A673 (cell line): ENCODE measurements around the gene SH3D19. TPM values are rescaled to one million over a fixed set of nuclear protein-coding genes. Genes with fewer than 3 reads are reported as not detected.

ENCODE experiments used
- BruUV-seq: library from RNA; stranded (reverse); fragments of 400-500 nt; replicated peaks from 2 replicates; lab custom pipeline; 2021; lab: Mats Ljungman, UMichigan
- CTCF ChIA-PET: fragments of 300-600 bp; sonication (Branson Sonifier 250); formaldehyde crosslinking; loops from one replicate; lab custom pipeline; 2022; ENCODE audit warnings: antibody characterized with exemption; lab: Charles Lee
- POLR2A ChIA-PET: fragments of 300-600 bp; sonication (Branson Sonifier 250); formaldehyde crosslinking; loops from one replicate; lab custom pipeline; 2022; ENCODE audit warnings: antibody characterized with exemption; ENCODE audit not compliant: low non-redundant PET; lab: Charles Lee
- DNase-seq: peaks from one replicate; pipeline ENCODE4 v3.0.0-alpha.2; 2015; ENCODE audit warnings: low spot score
- H3K27ac ChIP-seq: fragments of 200-600 bp; sonication (generic); 2 replicates; pipeline ENCODE4 v1.5.1; 2016; ENCODE audit warnings: mixed run types, low read depth, mild to moderate bottlenecking, mixed read lengths, antibody characterized with exemption, low read length; ENCODE audit not compliant: poor library complexity, severe bottlenecking
- H3K27me3 ChIP-seq: fragments of 200-600 bp; sonication (generic); replicated peaks from 2 replicates; pipeline ENCODE4 v1.6.1; 2017; ENCODE audit warnings: mixed run types, low read depth, mild to moderate bottlenecking, mixed read lengths, antibody characterized with exemption, low read length; ENCODE audit not compliant: insufficient read depth, poor library complexity
- H3K36me3 ChIP-seq: fragments of 200-600 bp; sonication (generic); 2 replicates; pipeline ENCODE4 v1.6.1; 2016; ENCODE audit warnings: mixed run types, mild to moderate bottlenecking, mixed read lengths, antibody characterized with exemption, low read length; ENCODE audit not compliant: insufficient read depth, poor library complexity, severe bottlenecking
- H3K4me1 ChIP-seq: fragments of 200-600 bp; sonication (generic); 2 replicates; pipeline ENCODE4 v1.6.1; 2017; ENCODE audit warnings: mixed run types, mild to moderate bottlenecking, mixed read lengths, antibody characterized with exemption, low read length; ENCODE audit not compliant: insufficient read depth, poor library complexity, severe bottlenecking
- H3K4me3 ChIP-seq: fragments of 200-600 bp; sonication (generic); 2 replicates; pipeline ENCODE4 v1.5.1; 2016; ENCODE audit warnings: low read depth, mixed run types, mild to moderate bottlenecking, mixed read lengths, low read length; ENCODE audit not compliant: poor library complexity, severe bottlenecking
- H3K9me3 ChIP-seq: fragments of 200-600 bp; sonication (generic); 2 replicates; pipeline ENCODE4 v1.6.1; 2016; ENCODE audit warnings: mixed run types, low read depth, mild to moderate bottlenecking, mixed read lengths, antibody characterized with exemption, low read length; ENCODE audit not compliant: poor library complexity, severe bottlenecking
- EZH2 ChIP-seq: fragments of 200-600 bp; sonication (generic); IDR thresholded peaks from 2 replicates; pipeline ENCODE4 v1.6.1; 2017; ENCODE audit warnings: borderline replicate concordance, low read depth, mild to moderate bottlenecking, mixed read lengths, antibody characterized with exemption, low read length; ENCODE audit not compliant: poor library complexity, severe bottlenecking
- intact Hi-C: fragments of 100-400 bp; cut with micrococcal nuclease; formaldehyde crosslinking; loops from one replicate; pipeline ENCODE4 v1.10.0; 2022; ENCODE audit not compliant: unreplicated experiment
- total RNA-seq: library from RNA; stranded (reverse); gene quantifications from 2 replicates; pipeline ENCODE4 v1.2.3, GENCODE V29; 2021
- TF ChIP-seq, protein P1 (sequence below): fragments of 300-800, 200-600 bp; sonication (generic); conservative IDR thresholded peaks from 2 replicates; pipeline ENCODE4 v1.5.1; 2017; ENCODE audit warnings: low read depth, mild to moderate bottlenecking, antibody characterized with exemption, low read length, moderate library complexity, mixed read lengths

SH3D19 gene
- total RNA-seq, 1 experiment from 2014 or later, result 0.86 TPM

DNA sequence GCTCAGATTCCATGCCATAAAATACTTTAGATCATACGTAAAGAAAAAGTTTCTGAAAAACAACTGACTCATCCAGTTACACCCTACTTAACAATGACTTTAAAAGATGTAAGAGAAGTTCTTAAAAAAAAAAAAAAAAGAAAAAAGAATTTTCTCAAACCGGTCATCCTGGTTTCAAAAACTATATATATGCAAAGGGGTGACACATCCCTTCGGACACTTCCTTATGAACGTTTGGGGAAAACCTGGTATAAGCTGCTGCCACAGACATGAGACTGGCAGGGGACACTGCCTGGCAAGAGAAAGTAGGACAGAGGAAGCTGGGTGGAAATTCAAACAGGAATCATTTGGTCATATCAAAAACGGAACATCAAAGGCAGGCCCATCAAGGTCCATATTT, 129.6 kb downstream of the SH3D19 start:
- Histone ChIP-seq H3K9me3 (no peaks in the 10 kb centered on the region), H3K4me1 (no peaks in the 10 kb centered on the region), H3K27ac (no peak overlapping the region), H3K27me3 (no peaks in the 10 kb centered on the region), H3K36me3 (no peaks in the 10 kb centered on the region), H3K4me3 (no peak overlapping the region)
- CTCF ChIA-PET, result no interaction called here
- POLR2A ChIA-PET, result no interaction called here
- TF ChIP-seq EZH2, result no peak
- TF ChIP-seq, protein P1, sequence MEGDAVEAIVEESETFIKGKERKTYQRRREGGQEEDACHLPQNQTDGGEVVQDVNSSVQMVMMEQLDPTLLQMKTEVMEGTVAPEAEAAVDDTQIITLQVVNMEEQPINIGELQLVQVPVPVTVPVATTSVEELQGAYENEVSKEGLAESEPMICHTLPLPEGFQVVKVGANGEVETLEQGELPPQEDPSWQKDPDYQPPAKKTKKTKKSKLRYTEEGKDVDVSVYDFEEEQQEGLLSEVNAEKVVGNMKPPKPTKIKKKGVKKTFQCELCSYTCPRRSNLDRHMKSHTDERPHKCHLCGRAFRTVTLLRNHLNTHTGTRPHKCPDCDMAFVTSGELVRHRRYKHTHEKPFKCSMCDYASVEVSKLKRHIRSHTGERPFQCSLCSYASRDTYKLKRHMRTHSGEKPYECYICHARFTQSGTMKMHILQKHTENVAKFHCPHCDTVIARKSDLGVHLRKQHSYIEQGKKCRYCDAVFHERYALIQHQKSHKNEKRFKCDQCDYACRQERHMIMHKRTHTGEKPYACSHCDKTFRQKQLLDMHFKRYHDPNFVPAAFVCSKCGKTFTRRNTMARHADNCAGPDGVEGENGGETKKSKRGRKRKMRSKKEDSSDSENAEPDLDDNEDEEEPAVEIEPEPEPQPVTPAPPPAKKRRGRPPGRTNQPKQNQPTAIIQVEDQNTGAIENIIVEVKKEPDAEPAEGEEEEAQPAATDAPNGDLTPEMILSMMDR, result no peak
- intact Hi-C loops, result no loop called here
- no peak for DNase-seq
- no TSS peak for BruUV-seq

DNA sequence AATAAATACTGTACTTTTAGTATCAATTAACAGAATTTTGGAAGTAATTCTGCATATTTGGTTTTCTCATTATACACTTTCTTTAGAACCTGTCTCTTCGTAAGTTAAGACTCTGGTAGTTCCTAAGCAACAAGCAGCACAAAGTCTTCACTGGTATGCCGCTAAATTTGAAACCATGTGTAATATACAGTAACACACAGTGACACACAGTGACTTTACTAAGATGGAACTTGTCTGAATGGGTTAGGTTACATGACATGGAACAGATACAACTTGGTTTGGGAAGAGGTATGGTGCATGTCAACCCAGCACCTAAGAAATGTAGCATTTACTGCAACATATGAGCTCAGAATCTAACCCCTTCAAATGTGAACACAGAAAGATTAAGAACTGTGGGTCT, 132.0 kb downstream of the SH3D19 start:
- Histone ChIP-seq H3K4me3 (no peak overlapping the region), H3K36me3 (no peaks in the 10 kb centered on the region), H3K9me3 (no peaks in the 10 kb centered on the region), H3K4me1 (no peaks in the 10 kb centered on the region), H3K27ac (no peak overlapping the region), H3K27me3 (no peaks in the 10 kb centered on the region)
- no TSS peak for BruUV-seq
- ChIA-PET POLR2A (no interaction called here), CTCF (no interaction called here)
- intact Hi-C loops, result no loop called here
- no peak for DNase-seq
- no peak for TF ChIP-seq EZH2
- TF ChIP-seq, protein P1, result no peak

DNA sequence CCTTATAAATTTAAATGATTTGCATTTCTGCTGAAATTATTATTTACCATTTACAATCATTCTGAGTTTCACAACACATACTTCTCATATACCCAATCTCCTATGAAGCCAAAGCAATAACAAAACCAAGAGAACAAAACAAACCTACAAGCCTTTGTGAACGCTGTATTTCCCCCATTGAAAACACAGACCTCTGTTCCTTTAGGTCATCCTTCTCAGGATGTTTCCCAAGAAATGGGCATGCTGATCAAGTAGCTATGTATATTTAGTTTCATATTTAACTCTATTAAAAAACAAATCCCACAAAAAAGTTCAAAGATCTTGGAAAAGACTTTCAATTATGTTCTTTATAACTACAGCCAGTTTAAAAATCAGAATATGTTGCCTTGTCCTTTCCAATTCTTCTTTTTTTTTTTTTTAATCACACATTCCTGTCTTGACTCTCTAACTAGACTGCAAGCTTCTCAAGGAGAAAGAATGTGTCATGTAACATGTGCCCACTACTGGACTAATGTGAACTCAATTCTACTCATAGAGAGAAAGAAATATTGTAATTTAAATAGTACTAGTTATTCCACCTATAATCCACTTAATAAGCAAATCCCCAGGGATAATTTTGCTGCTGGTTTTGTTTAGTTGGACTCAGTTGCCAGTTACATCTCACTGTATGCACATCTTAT, 132.7 kb downstream of the SH3D19 start:
- Histone ChIP-seq H3K4me3 (no peak overlapping the region), H3K27me3 (no peaks in the 10 kb centered on the region), H3K36me3 (no peaks in the 10 kb centered on the region), H3K9me3 (no peaks in the 10 kb centered on the region), H3K27ac (no peak overlapping the region), H3K4me1 (no peaks in the 10 kb centered on the region)
- TF ChIP-seq, protein P1, result no peak
- TF ChIP-seq EZH2, result no peak
- no TSS peak for BruUV-seq
- POLR2A ChIA-PET, result no interaction called here
- CTCF ChIA-PET, result interaction anchor here (0.7 kb wide), 1 partner anchor 16 kb away, joined by 3 read pairs; no protein-coding TSS in a partner anchor
- intact Hi-C loops, result no loop called here
- no peak for DNase-seq
